C4-2B (cell line): ENCODE measurements around the gene LGR6.

Experiments used
- H3K27ac ChIP-seq: fragments of 450-650 bp; 2 replicates; pipeline ENCODE4 v1.5.1; 2017
- ZFX ChIP-seq: fragments of 450-650 bp; IDR thresholded peaks from 2 replicates; pipeline ENCODE4 v1.6.1; 2017
- TF ChIP-seq, protein P1 (sequence below): fragments of 450-650 bp; conservative IDR thresholded peaks from 2 replicates; pipeline ENCODE4 v1.5.1; 2017; ENCODE audit warnings: mild to moderate bottlenecking

LGR6 gene

DNA sequence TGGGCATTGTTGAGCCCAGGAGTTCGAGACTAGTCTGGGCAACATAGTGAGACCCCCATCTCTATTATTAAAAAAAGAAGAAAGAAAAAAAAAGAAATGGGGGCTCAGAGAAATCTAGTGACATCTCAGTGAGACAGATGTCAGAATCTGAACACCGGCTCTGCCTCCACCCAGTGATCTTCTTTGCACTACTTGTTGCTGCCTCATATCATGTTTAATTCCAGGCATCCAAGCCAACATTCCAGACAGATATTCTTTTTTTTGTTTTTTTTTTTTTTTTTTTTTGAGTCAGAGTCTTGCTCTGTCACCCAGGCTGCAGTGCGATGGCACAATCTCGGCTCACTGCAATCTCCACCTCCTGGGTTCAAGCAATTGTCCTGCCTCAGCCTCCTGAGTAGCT lies 44.0 kb upstream of the LGR6 start:
- H3K27ac ChIP-seq, result no peak overlapping the region
- TF ChIP-seq, protein P1, sequence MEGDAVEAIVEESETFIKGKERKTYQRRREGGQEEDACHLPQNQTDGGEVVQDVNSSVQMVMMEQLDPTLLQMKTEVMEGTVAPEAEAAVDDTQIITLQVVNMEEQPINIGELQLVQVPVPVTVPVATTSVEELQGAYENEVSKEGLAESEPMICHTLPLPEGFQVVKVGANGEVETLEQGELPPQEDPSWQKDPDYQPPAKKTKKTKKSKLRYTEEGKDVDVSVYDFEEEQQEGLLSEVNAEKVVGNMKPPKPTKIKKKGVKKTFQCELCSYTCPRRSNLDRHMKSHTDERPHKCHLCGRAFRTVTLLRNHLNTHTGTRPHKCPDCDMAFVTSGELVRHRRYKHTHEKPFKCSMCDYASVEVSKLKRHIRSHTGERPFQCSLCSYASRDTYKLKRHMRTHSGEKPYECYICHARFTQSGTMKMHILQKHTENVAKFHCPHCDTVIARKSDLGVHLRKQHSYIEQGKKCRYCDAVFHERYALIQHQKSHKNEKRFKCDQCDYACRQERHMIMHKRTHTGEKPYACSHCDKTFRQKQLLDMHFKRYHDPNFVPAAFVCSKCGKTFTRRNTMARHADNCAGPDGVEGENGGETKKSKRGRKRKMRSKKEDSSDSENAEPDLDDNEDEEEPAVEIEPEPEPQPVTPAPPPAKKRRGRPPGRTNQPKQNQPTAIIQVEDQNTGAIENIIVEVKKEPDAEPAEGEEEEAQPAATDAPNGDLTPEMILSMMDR, result no peak
- TF ChIP-seq ZFX, result no peak

DNA sequence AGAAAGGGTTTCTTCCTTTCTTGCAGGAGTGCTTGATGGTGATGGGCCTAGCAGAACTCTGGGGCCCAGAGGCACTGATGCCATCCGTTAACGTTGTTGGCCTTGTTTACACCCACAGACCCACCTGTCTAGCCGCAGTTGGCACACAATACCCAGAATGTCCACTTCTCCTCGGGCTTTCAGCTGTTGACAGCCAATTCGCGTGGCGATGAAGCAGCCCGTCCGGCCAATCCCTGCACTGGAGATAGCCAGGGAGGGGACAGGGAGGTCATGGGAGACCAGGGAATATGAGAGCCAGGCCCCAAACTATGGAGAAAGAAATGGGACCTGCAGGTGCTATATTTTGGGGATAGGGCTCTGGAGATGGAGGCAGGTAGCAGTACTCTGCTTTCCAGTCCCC lies 43.4 kb upstream of the LGR6 start:
- H3K27ac ChIP-seq, result no peak overlapping the region
- TF ChIP-seq ZFX, result no peak
- TF ChIP-seq, protein P1, result no peak

DNA sequence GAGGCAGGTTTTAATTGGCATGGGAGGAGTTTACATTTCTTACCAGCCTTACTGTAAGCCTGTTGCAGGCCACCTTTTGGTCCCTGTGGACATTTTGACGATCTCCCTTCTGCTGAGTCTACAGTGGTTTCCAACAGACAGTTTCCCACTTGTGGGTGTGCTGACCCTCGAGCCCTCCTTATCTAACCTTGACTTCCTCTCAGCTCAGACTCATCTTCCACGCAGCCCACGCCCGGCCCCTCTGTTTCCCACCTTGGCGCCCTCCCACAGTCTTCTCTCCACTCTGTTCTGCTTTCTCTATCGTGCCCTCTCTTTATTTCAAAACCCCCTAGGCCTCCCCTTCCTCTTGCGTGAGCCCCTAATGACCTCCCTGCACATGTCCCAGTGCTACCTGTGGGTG lies 43.0 kb upstream of the LGR6 start:
- TF ChIP-seq ZFX, result no peak
- TF ChIP-seq, protein P1, result no peak
- no peak overlapping the region for H3K27ac ChIP-seq

DNA sequence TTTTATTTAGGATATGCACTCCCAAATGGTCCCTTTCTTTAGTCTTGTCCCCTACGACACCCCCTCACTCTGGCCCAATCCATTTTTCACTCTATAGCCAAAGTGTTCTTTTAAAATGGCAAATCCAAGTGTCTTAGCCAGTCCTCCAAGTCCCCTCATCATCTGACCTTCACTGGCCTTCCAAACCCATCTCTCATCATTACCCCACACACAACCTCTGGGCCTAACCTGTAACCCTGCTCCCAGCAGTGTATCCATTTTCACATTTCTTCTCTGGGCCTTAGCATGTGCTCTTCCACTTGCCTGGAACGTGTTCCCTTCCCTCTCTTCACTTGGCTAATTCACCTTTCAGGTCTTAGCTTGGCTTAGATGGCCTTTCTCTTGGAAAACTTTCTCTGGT lies 42.6 kb upstream of the LGR6 start:
- TF ChIP-seq ZFX, result no peak
- TF ChIP-seq, protein P1, result no peak
- no peak overlapping the region for H3K27ac ChIP-seq

DNA sequence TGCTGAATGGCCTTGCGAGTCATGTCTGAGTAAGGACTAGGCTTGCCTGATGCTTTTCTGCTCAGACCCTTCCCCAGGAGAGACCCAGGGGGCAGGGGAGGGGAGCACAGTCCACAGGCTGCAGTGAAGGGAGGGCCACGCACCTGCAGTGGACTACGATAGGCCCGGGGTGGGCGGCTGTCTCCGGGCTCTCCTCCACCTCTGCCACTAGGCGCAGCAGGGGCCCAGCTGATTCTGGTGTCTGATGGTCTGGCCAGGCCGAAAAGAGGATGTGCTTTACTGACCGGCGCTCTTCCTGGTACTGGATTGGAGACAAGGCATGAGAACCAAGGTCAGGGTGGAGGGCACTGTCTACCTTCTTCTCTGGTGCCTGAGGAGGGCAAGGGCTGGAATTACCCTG lies 41.2 kb upstream of the LGR6 start:
- H3K27ac ChIP-seq, result no peak overlapping the region
- no peak for TF ChIP-seq ZFX
- TF ChIP-seq, protein P1, result no peak

GRCh38 chr1:202153284-202153683 lies 40.3 kb upstream of the LGR6 start:
- no peak for TF ChIP-seq ZFX
- TF ChIP-seq, protein P1, result no peak

DNA sequence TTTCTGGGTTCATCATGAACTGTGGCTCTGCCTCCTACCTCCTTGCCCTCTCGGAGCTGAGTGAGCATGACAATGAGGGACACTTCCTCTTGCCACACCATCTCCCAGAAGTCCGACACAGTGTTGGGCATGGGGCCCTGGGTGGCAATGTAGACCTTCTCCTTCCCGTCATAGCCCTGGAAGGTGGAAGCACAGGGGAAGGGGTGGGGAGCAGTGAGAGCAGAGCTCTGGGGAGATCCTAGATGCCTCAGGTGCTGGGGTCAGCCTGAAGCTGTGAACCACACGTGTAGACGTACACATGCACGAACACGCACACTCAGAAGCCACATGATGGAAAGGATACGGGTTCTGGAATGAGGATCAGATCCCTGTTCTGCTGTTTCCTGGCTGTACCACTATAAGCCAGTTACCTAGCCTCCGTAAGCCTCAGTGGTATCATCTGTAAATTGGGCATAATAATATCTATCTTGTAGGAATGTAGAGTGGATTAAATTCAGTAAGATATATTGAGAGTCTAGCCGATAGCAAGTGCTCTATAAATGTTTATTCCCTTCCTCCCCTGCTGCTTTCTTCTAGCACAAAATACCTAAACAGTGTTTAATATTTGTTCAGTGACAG lies 39.3 kb upstream of the LGR6 start:
- TF ChIP-seq ZFX, result no peak
- TF ChIP-seq, protein P1, result no peak
- no peak overlapping the region for H3K27ac ChIP-seq

More at GRCh38 chr1:202153284-202153683, 40.3 kb upstream of the LGR6 start:
- H3K27ac ChIP-seq, result no peak overlapping the region
